Midbrain (tissue), 1 donor: ENCODE results near the gene ATAT1.
A peak's percentile ranks its signal among the peaks of the same experiment; 100 is the strongest.

Experiments used
- DNase-seq: peaks from one replicate; lab custom pipeline; 2025; lab: John Stamatoyannopoulos, UW

Gene ATAT1

GRCh38 chr6:30626484-30627366 is at the start of gene ATAT1:
ATAT1 (plus strand) TSS chr6:30626874.
- DNase-seq = peak; percentile 90

- no peak for DNase-seq
Measured at GRCh38 chr6:30578051-30578450, 48.6 kb upstream of the ATAT1 start.

- DNase-seq = no peak
Measured at GRCh38 chr6:30583921-30584320, 42.8 kb upstream of the ATAT1 start.

- DNase-seq = no peak
Measured at GRCh38 chr6:30589754-30590358, 36.8 kb upstream of the ATAT1 start.

- DNase-seq = no peak
Measured at GRCh38 chr6:30590509-30590908, 36.2 kb upstream of the ATAT1 start.

GRCh38 chr6:30591008-30591407 is 35.7 kb upstream of the ATAT1 start:
- DNase-seq = no peak

- DNase-seq = no peak
Measured at GRCh38 chr6:30592287-30592686, 34.4 kb upstream of the ATAT1 start.

GRCh38 chr6:30597315-30598144 is 29.1 kb upstream of the ATAT1 start:
- peak; percentile 75 for DNase-seq

- no peak for DNase-seq
Measured at GRCh38 chr6:30598912-30599624, 27.6 kb upstream of the ATAT1 start.

GRCh38 chr6:30599625-30600324 is 26.9 kb upstream of the ATAT1 start:
- DNase-seq = no peak

GRCh38 chr6:30600451-30600961 is 26.2 kb upstream of the ATAT1 start:
- DNase-seq = no peak

GRCh38 chr6:30601436-30601814 is 25.2 kb upstream of the ATAT1 start:
- no peak for DNase-seq

GRCh38 chr6:30601815-30602641 is 24.6 kb upstream of the ATAT1 start:
- no peak for DNase-seq

GRCh38 chr6:30603961-30604360 is 22.7 kb upstream of the ATAT1 start:
- DNase-seq = no peak

GRCh38 chr6:30610065-30610464 is 16.6 kb upstream of the ATAT1 start:
- DNase-seq = no peak

- no peak for DNase-seq
Measured at GRCh38 chr6:30611150-30611855, 15.4 kb upstream of the ATAT1 start.

GRCh38 chr6:30611856-30612194 is 14.8 kb upstream of the ATAT1 start:
- no peak for DNase-seq

- DNase-seq = peak; percentile 30
Measured at GRCh38 chr6:30612213-30612612, 14.5 kb upstream of the ATAT1 start.

GRCh38 chr6:30612687-30613248 is 13.9 kb upstream of the ATAT1 start:
- no peak for DNase-seq
